Measurements from ENCODE around the gene CDKL1.

The CDKL1 gene

DNA sequence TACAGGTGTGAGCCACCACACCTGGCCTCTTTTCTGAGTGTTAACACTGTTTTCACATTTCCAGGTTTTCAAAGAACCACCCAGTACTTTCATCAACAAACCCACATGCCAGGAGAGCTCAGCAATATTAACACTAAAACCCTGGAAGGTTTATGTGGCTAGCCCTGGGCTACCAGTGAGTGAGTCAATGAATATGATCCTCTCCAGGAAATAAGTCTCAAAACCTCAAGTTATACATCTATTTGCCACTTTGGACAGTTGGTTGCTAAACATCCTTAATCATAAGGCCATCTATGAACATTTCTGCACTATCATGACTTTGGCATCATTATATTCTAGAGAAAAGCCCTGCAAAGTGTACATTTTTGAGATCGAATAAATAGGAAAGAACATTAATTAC lies 6.3 kb upstream of the CDKL1 start:
- H3K4me3 ChIP-seq (ENCODE audit: low read depth, low read length) = no peak overlapping the region
- TF ChIP-seq CTCF (IDR thresholded peaks at IDR 0.05; ENCODE audit: insufficient read depth, low read length, missing control alignments) = no peak
- ChIA-PET POLR2A (no interaction called here), CTCF (interaction anchor here (0.6 to 1.0 kb wide), 2 partner anchors 31 to 83 kb away, joined by 3 read pairs; no protein-coding TSS in a partner anchor)
- DNase-seq (ENCODE audit: low read depth, low spot score) = no peak

GRCh38 chr14:50400461-50400860 lies 3.8 kb upstream of the CDKL1 start:
- CTCF ChIA-PET = interaction anchor here (1.0 to 1.2 kb wide), 2 partner anchors 10 to 80 kb away, joined by 4 to 5 read pairs; no protein-coding TSS in a partner anchor
- H3K4me3 ChIP-seq (ENCODE audit: low read depth, low read length) = no peak overlapping the region
- no peak for DNase-seq (ENCODE audit: low read depth, low spot score)
- POLR2A ChIA-PET = interaction anchor here (0.7 kb wide), 1 partner anchor 36 kb away, joined by 3 read pairs; no protein-coding TSS in a partner anchor
- TF ChIP-seq CTCF (IDR thresholded peaks at IDR 0.05; ENCODE audit: insufficient read depth, low read length, missing control alignments) = no peak

DNA sequence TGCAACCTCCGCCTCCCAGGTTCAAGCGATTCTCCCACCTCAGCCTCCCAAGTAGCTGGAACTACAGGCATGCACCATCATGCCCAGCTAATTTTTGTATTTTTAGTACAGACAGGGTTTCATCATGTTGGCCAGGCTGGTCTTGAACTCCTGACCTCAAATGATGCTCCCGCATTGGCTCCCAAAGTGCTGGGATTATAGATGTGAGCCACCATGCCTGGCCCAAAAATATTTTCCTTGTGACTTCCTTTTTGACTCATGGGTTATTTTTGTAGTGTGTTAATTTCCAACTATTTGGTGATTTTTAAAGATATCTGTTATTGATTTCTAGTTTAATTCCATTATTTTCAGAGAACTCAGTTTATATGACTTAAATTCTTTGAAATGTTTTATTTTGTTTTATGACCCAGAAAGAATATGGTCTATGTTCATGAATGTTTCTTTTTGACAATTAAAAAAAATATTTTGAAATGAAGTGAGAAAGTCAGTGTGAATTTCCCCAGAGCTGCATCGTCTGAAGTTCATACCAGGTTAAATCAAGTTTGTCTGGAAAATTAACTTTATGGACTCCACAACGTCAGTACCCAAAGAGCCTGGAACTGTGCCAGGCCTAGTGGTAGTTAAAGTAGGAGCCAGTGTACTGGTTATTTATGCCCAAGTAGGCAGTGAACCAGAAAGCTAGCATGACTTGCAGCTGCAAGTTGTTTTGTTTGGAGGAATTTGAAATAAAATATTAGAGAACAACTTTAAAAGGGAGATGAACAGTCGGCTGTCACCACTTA lies 2.8 kb upstream of the CDKL1 start:
- no peak overlapping the region for H3K4me3 ChIP-seq (ENCODE audit: low read depth, low read length)
- DNase-seq (ENCODE audit: low read depth, low spot score) = no peak
- CTCF ChIA-PET = interaction anchor here (1.0 to 1.2 kb wide), 2 partner anchors 11 to 79 kb away, joined by 4 to 5 read pairs; no protein-coding TSS in a partner anchor
- POLR2A ChIA-PET = interaction anchor here (0.6 kb wide), 1 partner anchor 29 kb away, joined by 3 read pairs; no protein-coding TSS in a partner anchor
- TF ChIP-seq CTCF (IDR thresholded peaks at IDR 0.05; ENCODE audit: insufficient read depth, low read length, missing control alignments) = no peak

- ChIA-PET CTCF (interaction anchor here (2.2 kb wide), 1 partner anchor 77 kb away, joined by 7 read pairs; no protein-coding TSS in a partner anchor), POLR2A (no interaction called here)
- no peak for TF ChIP-seq CTCF (IDR thresholded peaks at IDR 0.05; ENCODE audit: insufficient read depth, low read length, missing control alignments)
- no peak overlapping the region for H3K4me3 ChIP-seq (ENCODE audit: low read depth, low read length)
- no peak for DNase-seq (ENCODE audit: low read depth, low spot score)
These were observed 1.5 kb upstream of the CDKL1 start for GRCh38 chr14:50398189-50398580.

DNA sequence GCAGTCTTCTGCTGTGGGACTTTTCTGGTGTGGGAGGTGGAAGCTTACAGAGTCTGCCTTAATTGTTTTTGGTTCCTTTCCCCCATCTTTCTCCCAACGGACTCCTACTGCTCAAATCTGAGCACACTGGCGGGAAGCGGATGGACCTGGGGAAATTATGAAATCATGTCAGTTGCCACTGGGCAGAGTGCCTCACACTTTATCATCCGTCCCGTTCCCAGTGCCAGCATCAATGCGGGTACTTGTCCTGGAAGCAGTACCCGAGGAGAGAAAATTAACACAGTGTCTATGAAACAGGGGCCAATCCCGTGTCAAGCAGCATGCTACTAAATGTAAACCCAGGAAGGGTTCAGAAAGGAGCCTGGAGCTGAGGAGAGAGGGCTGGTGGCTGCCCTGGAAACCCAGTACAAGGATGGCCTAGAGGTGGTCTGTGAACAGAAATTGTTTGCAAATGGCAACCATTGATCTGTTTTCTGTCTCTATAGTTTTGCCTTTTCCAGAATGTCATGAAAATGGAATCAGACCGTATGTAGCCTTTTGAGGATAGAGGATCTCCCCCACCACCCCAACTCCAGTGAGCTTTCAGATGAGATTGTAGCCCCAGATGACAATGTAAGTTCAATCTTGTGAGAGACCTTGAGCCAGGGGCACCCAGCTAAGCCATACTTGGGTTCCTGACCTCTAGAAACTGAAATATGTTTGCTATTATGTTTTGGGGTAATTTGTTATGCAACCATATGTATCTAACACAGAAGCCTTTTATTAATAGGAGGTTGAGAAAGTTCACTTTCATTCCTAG lies 908 bp upstream of the CDKL1 start:
- POLR2A ChIA-PET = interaction anchor here (0.6 kb wide), 1 partner anchor 454 kb away, joined by 3 read pairs; no protein-coding TSS in a partner anchor
- no peak for DNase-seq (ENCODE audit: low read depth, low spot score)
- no peak for TF ChIP-seq CTCF (IDR thresholded peaks at IDR 0.05; ENCODE audit: insufficient read depth, low read length, missing control alignments)
- H3K4me3 ChIP-seq (ENCODE audit: low read depth, low read length) = peak overlapping the region; percentile 52
- CTCF ChIA-PET = interaction anchor here (1.2 to 2.2 kb wide), 2 partner anchors 14 to 77 kb away, joined by 4 to 7 read pairs; no protein-coding TSS in a partner anchor

GRCh38 chr14:50395448-50395847 lies 1.2 kb downstream of the CDKL1 start:
- POLR2A ChIA-PET = no interaction called here
- no peak for TF ChIP-seq CTCF (IDR thresholded peaks at IDR 0.05; ENCODE audit: insufficient read depth, low read length, missing control alignments)

More at GRCh38 chr14:50395448-50395847, 1.2 kb downstream of the CDKL1 start:
- DNase-seq (ENCODE audit: low read depth, low spot score) = no peak
- no peak overlapping the region; the same call in 1 of the 2 replicates for H3K4me3 ChIP-seq (ENCODE audit: low read depth, low read length)
- CTCF ChIA-PET = no interaction called here
